Activated T-helper 17 cell treated with anti-CD3 and anti-CD28 coated beads, Interleukin-2, amount 50 U/mL, for 72 hours (primary cell): ENCODE measurements around the gene EFCAB9. TPM values are rescaled to one million over a fixed set of nuclear protein-coding genes. Genes with fewer than 3 reads are reported as not detected.

Experiments used
- ATAC-seq: fragments of 150-1000 bp; cut with Tn5 transposase; replicated peaks from 2 replicates; pipeline ENCODE4 v1.10.0; 2021; ENCODE audit warnings: mild to moderate bottlenecking, moderate library complexity
- H3K27ac Mint-ChIP-seq: one replicate; pipeline ENCODE4 v1.8.0; 2022; ENCODE audit warnings: mixed read lengths
- H3K27me3 Mint-ChIP-seq: one replicate; pipeline ENCODE4 v1.8.0; 2022; ENCODE audit warnings: mixed read lengths
- H3K36me3 Mint-ChIP-seq: one replicate; pipeline ENCODE4 v1.8.0; 2022; ENCODE audit warnings: low read depth, mild to moderate bottlenecking, mixed read lengths
- H3K4me1 Mint-ChIP-seq: one replicate; pipeline ENCODE4 v1.8.0; 2022; ENCODE audit warnings: mixed read lengths
- H3K4me3 Mint-ChIP-seq: one replicate; pipeline ENCODE4 v1.8.0; 2022; ENCODE audit warnings: mild to moderate bottlenecking, mixed read lengths
- H3K9me3 Mint-ChIP-seq: one replicate; pipeline ENCODE4 v1.8.0; 2022; ENCODE audit warnings: mixed read lengths
- total RNA-seq, 2 donors: library from RNA; stranded (reverse); gene quantifications; one replicate each; pipeline ENCODE4 v1.2.3, GENCODE V29; 2022

The EFCAB9 gene
- total RNA-seq, 2 donors from 2014 or later, result not detected

- H3K4me3 Mint-ChIP-seq, result no peak overlapping the region
- H3K27me3 Mint-ChIP-seq, result no peaks in the 10 kb centered on the region
- ATAC-seq, result no peak
- no peaks in the 10 kb centered on the region for H3K9me3 Mint-ChIP-seq
- H3K36me3 Mint-ChIP-seq, result peaks cover 84% of the 10 kb centered on the region
- peaks cover 39% of the 10 kb centered on the region for H3K4me1 Mint-ChIP-seq
- H3K27ac Mint-ChIP-seq, result peak overlapping the region; percentile 83
Measured at GRCh38 chr5:172156541-172156994, 37.4 kb upstream of the EFCAB9 start.

- Mint-ChIP-seq H3K27ac (peak overlapping the region; percentile 75), H3K4me1 (peaks cover 42% of the 10 kb centered on the region), H3K27me3 (no peaks in the 10 kb centered on the region), H3K4me3 (peak overlapping the region; percentile 9), H3K36me3 (peaks cover 68% of the 10 kb centered on the region), H3K9me3 (no peaks in the 10 kb centered on the region)
- ATAC-seq, result no peak
Measured at GRCh38 chr5:172159016-172159415, 35.0 kb upstream of the EFCAB9 start.

GRCh38 chr5:172160506-172160905 lies 33.5 kb upstream of the EFCAB9 start:
- ATAC-seq, result no peak
- Mint-ChIP-seq H3K4me1 (peaks cover 33% of the 10 kb centered on the region), H3K36me3 (peaks cover 53% of the 10 kb centered on the region), H3K27ac (peak overlapping the region; percentile 5), H3K27me3 (no peaks in the 10 kb centered on the region), H3K4me3 (no peak overlapping the region), H3K9me3 (no peaks in the 10 kb centered on the region)

DNA sequence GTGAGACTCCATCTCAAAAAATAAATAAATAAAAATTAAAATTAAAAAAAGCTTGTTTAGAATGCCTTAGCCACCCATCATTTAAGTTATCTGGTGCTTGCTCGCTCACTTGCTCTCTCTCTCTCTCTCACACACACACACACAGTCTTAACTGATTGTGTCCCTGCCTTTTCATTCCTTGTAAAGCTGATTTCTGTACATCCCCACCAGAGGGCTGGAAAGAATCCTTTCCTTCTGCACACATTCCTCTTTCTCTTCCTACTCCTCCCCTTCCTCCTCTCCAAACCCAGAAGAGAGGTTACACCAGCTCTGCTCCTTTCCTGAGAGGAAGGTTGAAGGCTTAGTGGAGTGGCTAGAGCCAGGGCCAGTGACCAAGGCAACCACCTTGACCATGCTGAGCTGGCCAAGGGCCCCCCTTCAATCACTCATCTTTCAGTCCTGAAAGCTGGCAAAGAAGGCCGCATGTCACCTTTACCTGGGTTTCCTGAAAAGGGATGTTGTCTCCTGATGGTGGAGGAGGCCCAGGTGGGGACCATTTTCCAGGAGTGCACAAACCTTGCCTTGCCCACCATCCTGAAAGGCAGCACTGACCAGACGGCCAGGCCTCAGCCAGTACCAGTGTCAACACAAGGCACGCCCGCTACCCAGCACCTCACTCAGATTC lies 31.5 kb upstream of the EFCAB9 start:
- peaks cover 52% of the 10 kb centered on the region for H3K36me3 Mint-ChIP-seq
- H3K27me3 Mint-ChIP-seq, result no peaks in the 10 kb centered on the region
- peak overlapping the region; percentile 81 for H3K27ac Mint-ChIP-seq
- no peak for ATAC-seq
- peaks cover 29% of the 10 kb centered on the region for H3K4me1 Mint-ChIP-seq
- no peaks in the 10 kb centered on the region for H3K9me3 Mint-ChIP-seq
- peak overlapping the region; percentile 14 for H3K4me3 Mint-ChIP-seq

- peak overlapping the region; percentile 81 for H3K27ac Mint-ChIP-seq
- no peaks in the 10 kb centered on the region for H3K9me3 Mint-ChIP-seq
- H3K4me1 Mint-ChIP-seq, result peaks cover 34% of the 10 kb centered on the region
- H3K36me3 Mint-ChIP-seq, result peaks cover 53% of the 10 kb centered on the region
- ATAC-seq, result no peak
- no peak overlapping the region for H3K4me3 Mint-ChIP-seq
- no peaks in the 10 kb centered on the region for H3K27me3 Mint-ChIP-seq
Measured at GRCh38 chr5:172162987-172163343, 31.0 kb upstream of the EFCAB9 start.

- Mint-ChIP-seq H3K27ac (peak overlapping the region; percentile 81), H3K27me3 (no peaks in the 10 kb centered on the region), H3K9me3 (no peaks in the 10 kb centered on the region), H3K4me1 (peaks cover 38% of the 10 kb centered on the region), H3K4me3 (no peak overlapping the region), H3K36me3 (peaks cover 52% of the 10 kb centered on the region)
- no peak for ATAC-seq
Measured at GRCh38 chr5:172163346-172163745, 30.6 kb upstream of the EFCAB9 start.

DNA sequence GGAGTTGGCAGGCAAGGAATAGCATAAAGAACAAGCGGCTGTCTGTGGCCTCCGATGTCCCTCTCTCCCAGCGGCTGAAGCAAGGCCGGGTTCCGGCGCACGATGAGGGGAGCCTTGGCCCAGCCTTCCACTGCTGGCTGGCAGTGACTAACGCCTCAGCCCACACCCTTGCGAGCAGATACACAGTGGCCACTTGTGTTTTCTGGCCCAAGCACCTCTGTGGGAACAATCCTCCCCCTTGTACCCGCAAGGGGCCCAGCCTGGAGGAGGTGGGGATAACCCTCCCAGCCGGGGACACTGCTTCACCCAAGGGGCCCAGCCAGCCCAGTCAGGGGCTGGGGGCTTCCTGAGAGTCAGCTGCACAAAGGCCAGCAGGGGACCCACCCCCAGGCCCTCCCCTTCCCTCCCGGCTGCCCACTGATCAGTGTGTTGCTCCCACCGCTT lies 29.2 kb upstream of the EFCAB9 start:
- H3K4me1 Mint-ChIP-seq, result peaks cover 42% of the 10 kb centered on the region
- H3K27me3 Mint-ChIP-seq, result no peaks in the 10 kb centered on the region
- H3K9me3 Mint-ChIP-seq, result no peaks in the 10 kb centered on the region
- ATAC-seq, result peak; percentile 33
- peaks cover 55% of the 10 kb centered on the region for H3K36me3 Mint-ChIP-seq
- H3K4me3 Mint-ChIP-seq, result no peak overlapping the region
- H3K27ac Mint-ChIP-seq, result peak overlapping the region; percentile 76

DNA sequence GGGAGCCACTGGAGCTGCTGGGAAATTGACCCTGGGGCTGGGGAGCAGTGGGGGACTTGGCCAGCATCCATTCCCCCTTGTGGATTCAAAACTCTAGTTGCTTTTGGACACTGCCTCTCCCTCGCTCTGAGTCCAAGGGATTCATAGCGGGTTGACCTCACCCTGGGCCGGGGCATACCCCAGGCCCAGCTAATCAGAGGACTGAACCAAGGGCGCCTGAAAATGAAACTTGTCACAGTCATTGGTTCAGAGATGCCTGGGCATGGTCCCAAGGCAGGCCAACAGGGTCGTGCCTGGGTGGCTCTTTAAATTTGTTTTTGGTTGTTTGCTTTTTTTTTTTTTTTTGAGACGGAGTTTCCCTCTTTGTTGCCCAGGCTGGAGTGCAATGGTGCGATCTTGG lies 28.5 kb upstream of the EFCAB9 start:
- ATAC-seq, result peak; percentile 49
- Mint-ChIP-seq H3K27ac (peak overlapping the region; percentile 76), H3K9me3 (peaks cover 4% of the 10 kb centered on the region), H3K4me3 (peak overlapping the region; percentile 13), H3K27me3 (no peaks in the 10 kb centered on the region), H3K4me1 (peaks cover 48% of the 10 kb centered on the region), H3K36me3 (peaks cover 61% of the 10 kb centered on the region)

GRCh38 chr5:172166030-172166826 lies 27.7 kb upstream of the EFCAB9 start:
- peaks cover 47% of the 10 kb centered on the region for H3K4me1 Mint-ChIP-seq
- no peaks in the 10 kb centered on the region for H3K27me3 Mint-ChIP-seq
- no peak for ATAC-seq
- H3K4me3 Mint-ChIP-seq, result peak overlapping the region; percentile 4
- peaks cover 63% of the 10 kb centered on the region for H3K36me3 Mint-ChIP-seq
- peaks cover 4% of the 10 kb centered on the region for H3K9me3 Mint-ChIP-seq
- H3K27ac Mint-ChIP-seq, result peak overlapping the region; percentile 98

DNA sequence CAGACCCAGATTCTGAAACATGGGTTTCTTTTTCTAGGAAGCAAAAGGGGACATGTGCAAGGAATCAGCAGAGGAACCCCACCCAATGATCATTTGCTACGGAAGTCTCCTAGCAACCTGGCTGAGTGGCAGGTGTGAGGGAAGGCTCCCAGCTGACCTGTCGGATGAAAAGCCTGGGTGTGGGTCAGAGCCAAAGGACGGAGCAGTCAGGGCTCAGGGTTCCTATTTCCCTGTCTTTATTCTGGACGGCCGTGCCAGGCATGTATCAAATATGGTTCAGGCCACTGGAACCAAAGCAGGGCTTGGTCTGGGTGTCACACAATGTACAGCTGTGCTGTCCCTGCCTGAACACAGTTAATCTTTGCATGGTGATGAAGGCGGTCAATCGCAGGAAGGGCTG lies 26.1 kb upstream of the EFCAB9 start:
- H3K4me3 Mint-ChIP-seq, result peak overlapping the region; percentile 4
- no peak for ATAC-seq
- peaks cover 48% of the 10 kb centered on the region for H3K4me1 Mint-ChIP-seq
- peak overlapping the region; percentile 98 for H3K27ac Mint-ChIP-seq
- peaks cover 4% of the 10 kb centered on the region for H3K9me3 Mint-ChIP-seq
- no peaks in the 10 kb centered on the region for H3K27me3 Mint-ChIP-seq
- peaks cover 61% of the 10 kb centered on the region for H3K36me3 Mint-ChIP-seq

DNA sequence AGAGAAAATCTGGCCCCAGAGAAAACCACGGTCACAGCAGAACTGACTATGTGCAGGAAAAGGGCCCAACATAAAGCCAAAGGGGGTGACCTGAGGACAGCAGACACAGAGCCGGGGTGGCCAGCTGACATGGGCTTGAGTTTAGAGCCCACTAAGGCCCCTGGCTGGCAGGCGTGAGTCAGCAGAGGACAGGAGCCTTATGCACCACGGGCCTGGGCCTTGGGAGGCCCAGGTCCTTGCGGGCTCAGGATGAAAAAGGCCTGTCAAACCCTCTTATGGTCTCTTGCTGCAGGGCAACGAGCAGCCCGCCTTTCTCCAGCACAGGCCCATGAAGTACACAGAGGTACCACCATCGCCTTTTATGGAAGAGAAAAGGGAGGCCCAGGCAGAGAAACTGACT lies 25.7 kb upstream of the EFCAB9 start:
- peaks cover 4% of the 10 kb centered on the region for H3K9me3 Mint-ChIP-seq
- H3K4me1 Mint-ChIP-seq, result peaks cover 47% of the 10 kb centered on the region
- peak overlapping the region; percentile 4 for H3K4me3 Mint-ChIP-seq
- H3K36me3 Mint-ChIP-seq, result peaks cover 65% of the 10 kb centered on the region
- no peak for ATAC-seq
- no peaks in the 10 kb centered on the region for H3K27me3 Mint-ChIP-seq
- H3K27ac Mint-ChIP-seq, result peak overlapping the region; percentile 98

- ATAC-seq, result no peak
- H3K9me3 Mint-ChIP-seq, result peaks cover 4% of the 10 kb centered on the region
- no peaks in the 10 kb centered on the region for H3K27me3 Mint-ChIP-seq
- H3K36me3 Mint-ChIP-seq, result peaks cover 74% of the 10 kb centered on the region
- peak overlapping the region; percentile 97 for H3K4me3 Mint-ChIP-seq
- H3K27ac Mint-ChIP-seq, result peak overlapping the region; percentile 98
- H3K4me1 Mint-ChIP-seq, result peaks cover 48% of the 10 kb centered on the region
Measured at GRCh38 chr5:172169216-172169615, 24.8 kb upstream of the EFCAB9 start.

GRCh38 chr5:172170251-172170701 lies 23.7 kb upstream of the EFCAB9 start:
- H3K9me3 Mint-ChIP-seq, result peaks cover 4% of the 10 kb centered on the region
- peaks cover 56% of the 10 kb centered on the region for H3K4me1 Mint-ChIP-seq
- H3K36me3 Mint-ChIP-seq, result peaks cover 85% of the 10 kb centered on the region
- ATAC-seq, result peak; percentile 47
- H3K27me3 Mint-ChIP-seq, result no peaks in the 10 kb centered on the region
- H3K4me3 Mint-ChIP-seq, result peak overlapping the region; percentile 97
- peak overlapping the region; percentile 98 for H3K27ac Mint-ChIP-seq

GRCh38 chr5:172171118-172171517 lies 22.9 kb upstream of the EFCAB9 start:
- Mint-ChIP-seq H3K27ac (peak overlapping the region; percentile 98), H3K9me3 (peaks cover 4% of the 10 kb centered on the region), H3K36me3 (peaks cover 90% of the 10 kb centered on the region), H3K4me1 (peaks cover 59% of the 10 kb centered on the region), H3K4me3 (peak overlapping the region; percentile 97), H3K27me3 (no peaks in the 10 kb centered on the region)
- no peak for ATAC-seq
